ENCODE data around the gene JUP.
A peak's percentile ranks its signal among the peaks of the same experiment; 100 is the strongest.
"Not testable (repeated sequence)": the region's sequence is repeated elsewhere in the genome, so short reads cannot be mapped to it uniquely, and the experiment has no call there.

The JUP gene

DNA sequence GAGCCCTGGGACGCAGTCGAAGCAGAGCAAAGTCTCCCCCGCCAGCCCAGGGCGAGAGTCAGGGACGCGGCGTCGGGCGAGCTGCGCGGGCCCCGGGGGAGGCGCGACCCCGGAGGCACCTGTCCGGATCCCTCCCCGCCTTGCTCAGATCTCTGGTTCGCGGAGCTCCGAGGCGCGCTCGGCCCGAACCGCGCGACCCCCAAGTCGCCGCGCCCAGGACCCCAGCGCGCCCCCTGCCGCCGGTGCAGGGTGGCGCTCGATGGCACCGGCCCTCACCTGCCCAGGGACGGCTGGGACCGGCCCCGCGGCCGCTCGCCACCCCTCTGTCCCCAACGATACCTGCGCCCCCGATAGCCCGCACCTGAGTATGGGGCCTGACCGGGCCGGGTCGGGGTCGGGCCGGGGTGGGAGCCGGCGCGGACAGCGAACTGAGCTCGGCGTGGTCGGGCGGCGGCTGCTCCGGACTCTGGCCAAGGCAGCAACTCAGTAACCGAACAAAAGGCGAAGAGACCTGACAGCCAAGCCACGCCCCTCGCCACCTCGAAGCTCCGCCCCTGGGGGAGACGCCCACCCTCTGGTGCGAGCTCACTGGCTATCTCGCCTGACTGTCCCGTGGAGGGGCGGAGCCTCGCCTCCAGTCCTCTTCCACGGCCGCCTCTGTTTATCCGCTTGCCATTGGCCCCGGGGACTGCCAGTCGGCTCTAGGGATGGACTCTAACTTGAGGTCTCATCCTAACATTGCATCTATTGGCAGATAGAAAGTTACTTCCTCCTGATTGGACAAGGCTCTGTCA lies at the start of gene JUP:
TSS of gene JUP (minus strand) at position 485 of the 794 bp plus-strand sequence. CDS start 14,857 bp downstream, outside the sequence.
- peak; percentile 100 for DNase-seq

DNA sequence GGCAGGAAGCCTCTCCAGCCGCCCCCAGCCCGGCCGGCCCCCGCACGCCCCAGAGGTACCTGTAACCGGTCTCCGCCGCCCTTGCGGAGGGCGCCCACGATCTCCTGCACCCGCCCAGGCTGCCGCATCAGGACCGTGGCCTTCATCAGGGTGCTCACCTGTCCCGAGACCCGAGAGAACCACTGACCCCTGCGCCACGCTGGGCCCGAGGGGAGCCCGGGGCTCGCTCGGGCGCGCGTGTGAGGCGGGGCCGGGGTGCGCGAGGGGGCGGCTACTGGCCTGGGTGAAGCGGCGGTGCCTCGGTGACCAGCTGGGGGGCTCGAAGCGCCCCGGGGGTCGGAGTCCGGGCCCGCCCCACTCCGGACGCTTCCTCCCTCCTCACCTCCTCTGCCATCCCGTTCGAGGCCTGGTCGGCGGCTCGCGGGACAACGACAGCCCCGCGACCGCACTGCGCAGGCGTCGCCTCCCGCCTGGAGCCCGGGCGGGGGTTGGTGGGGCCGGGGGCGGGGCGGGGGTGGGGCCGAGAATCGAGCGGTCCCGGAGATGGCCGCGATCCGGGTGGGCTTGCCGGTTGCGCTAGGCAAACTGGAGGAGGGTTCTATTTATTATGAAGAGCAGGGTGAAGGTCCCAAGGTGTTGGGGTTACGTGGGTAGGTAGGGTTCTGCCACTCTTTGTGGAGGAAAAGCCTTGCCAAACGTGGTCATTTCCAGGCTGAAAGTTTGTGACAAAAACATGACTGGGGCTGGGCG lies 49.5 kb upstream of the JUP start, which contains the start of gene NT5C3B:
TSS of gene NT5C3B (minus strand) at position 433 of the 750 bp plus-strand sequence. CDS start at position 394, 39 bp downstream.
- peak; percentile 28 for DNase-seq

- DNase-seq = no peak
Observed at GRCh38 chr17:41835214-41835799, 48.8 kb upstream of the JUP start.

- not testable (repeated sequence) for DNase-seq
Observed at GRCh38 chr17:41829961-41830360, 43.5 kb upstream of the JUP start.

DNA sequence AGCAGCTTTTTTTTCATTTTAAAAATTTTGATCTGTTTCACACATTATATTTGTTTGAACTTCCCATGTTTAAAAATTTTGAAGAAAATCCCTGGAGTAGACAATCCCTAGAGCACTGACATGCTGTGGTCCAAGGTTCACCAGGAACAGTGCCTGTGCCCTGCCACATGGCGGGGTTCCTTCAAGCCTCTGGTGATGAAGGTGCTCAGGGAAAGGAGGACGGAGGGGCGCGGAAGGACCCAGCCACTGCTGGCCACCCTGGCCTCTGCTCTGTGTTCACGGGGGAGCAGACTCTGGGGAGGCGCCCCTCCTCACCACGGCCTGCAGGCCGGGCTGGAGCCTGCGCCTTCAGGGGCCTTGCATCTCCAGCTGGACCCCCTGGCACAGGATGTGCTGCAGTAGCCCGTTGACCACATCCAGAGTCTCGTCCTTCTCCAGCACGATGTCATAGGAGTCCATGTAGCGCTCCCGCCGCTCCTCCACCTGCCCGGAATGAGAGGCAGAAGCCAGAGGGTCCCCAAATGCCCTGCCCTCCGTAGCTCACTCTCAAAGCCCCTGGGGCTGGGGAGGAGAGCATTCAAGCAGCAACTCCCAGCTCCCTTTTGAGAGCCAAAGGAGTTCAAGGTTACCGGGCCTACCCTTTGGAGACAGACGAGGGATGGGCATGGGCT lies 38.8 kb upstream of the JUP start:
- no peak for DNase-seq

DNA sequence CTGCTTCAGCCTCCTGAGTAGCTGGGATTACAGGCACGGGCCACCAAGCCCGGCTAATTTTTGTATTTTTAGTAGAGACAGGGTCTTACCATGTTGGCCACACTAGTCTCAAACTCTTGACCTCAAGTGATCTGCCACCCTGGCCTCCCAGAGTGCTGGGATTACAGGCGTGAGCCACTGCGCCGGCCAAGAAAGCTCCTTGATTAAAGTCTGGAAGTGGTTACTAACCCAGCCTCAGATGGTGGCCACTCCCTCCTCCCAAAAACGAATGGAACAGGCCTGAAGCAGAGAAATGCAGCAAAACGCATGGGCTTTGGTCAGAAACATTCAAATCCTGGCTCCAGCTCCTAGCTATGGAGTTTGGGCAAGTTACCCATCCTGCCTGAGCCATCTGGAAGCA lies 37.6 kb upstream of the JUP start:
- no peak for DNase-seq

DNA sequence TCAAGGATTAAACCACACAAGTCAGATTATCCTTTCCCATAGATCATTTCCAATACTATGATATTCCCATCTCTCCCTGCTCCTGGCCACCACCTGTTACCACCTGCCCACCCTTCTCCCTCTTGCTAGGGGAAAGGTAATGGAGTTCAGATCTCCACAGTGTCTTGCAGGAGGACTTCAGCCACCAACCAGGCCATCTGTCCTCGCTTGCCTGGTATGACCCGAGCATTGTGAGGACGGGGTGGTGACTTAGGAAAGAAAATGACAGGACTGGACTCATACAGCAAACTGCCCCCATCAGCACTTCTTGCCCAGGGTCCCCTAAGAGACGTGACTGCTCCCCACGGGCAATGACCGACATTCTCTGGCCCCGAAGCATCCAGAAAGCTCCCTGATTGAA lies 37.1 kb upstream of the JUP start:
- DNase-seq = no peak

DNA sequence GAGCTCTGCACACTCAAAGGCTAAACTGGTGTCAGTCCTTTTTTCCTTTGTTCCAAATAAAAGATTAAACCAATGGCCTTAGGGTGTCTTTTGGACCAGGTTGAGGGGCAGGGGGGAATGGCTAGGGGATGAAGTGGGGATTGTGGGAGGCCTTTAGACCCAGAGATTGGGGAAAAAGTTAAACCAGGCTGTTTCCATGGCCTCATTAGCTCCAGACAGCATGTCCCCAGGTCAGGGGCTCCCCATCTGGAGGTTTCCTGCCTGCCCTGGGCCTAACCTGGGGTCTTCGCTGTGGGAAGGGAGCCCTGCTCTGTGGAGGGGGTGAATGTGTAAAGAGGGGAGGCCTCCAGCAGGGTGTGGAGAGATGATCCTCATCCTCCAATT lies 36.6 kb upstream of the JUP start:
- no peak for DNase-seq

DNA sequence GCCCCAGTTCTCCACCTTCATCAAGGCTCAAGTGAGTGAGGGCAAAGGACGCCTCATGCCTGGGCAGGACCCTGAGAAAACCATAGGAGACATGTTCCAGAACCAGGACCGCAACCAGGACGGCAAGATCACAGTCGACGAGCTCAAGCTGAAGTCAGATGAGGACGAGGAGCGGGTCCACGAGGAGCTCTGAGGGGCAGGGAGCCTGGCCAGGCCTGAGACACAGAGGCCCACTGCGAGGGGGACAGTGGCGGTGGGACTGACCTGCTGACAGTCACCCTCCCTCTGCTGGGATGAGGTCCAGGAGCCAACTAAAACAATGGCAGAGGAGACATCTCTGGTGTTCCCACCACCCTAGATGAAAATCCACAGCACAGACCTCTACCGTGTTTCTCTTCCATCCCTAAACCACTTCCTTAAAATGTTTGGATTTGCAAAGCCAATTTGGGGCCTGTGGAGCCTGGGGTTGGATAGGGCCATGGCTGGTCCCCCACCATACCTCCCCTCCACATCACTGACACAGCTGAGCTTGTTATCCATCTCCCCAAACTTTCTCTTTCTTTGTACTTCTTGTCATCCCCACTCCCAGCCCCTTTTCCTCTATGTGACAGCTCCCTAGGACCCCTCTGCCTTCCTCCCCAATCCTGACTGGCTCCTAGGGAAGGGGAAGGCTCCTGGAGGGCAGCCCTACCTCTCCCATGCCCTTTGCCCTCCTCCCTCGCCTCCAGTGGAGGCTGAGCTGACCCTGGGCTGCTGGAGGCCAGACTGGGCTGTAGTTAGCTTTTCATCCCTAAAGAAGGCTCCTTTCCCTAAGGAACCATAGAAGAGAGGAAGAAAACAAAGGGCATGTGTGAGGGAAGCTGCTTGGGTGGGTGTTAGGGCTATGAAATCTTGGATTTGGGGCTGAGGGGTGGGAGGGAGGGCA lies 36.0 kb upstream of the JUP start:
- DNase-seq = no peak

GRCh38 chr17:41821776-41822175 lies 35.3 kb upstream of the JUP start:
- no peak for DNase-seq

DNA sequence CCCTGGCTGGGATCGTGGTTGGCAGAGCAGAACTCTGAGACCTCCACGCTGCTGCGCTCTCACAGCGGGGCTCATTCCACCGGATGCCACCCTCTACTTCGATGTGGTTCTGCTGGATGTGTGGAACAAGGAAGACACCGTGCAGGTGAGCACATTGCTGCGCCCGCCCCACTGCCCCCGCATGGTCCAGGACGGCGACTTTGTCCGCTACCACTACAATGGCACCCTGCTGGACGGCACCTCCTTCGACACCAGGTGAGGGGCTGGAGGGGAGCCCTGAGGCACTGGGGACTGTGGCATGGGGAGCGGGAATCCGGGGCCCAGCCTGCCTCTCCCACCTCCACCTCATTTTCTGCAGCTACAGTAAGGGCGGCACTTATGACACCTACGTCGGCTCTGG lies 31.5 kb upstream of the JUP start:
- no peak for DNase-seq

DNA sequence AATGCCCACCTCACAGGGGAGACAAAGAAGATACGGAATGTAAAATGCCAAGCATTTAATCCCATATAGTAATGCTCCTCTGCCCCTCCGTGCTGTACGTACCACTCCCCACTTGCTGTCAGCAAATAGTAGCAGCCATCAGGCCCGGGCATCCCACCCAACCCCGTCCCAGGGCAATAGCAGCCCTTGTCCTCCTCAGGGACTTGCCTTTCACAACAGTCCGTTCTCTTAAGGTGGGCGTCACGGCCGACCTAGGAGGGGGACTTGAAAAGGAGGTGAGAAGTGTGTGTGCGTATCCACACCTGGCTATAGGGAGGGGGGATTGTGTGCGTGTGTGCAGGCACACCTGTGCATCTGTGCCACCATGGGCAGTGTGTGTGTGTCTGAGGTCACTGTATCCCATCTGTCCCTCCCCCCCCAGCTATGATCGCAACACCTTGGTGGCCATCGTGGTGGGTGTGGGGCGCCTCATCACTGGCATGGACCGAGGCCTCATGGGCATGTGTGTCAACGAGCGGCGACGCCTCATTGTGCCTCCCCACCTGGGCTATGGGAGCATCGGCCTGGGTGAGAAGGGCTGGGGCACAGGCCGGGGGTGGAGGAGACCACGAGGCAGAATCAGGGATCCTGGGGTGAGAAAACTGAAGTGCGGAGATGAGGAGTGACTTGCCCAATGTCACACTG lies 30.3 kb upstream of the JUP start:
- DNase-seq = no peak

DNA sequence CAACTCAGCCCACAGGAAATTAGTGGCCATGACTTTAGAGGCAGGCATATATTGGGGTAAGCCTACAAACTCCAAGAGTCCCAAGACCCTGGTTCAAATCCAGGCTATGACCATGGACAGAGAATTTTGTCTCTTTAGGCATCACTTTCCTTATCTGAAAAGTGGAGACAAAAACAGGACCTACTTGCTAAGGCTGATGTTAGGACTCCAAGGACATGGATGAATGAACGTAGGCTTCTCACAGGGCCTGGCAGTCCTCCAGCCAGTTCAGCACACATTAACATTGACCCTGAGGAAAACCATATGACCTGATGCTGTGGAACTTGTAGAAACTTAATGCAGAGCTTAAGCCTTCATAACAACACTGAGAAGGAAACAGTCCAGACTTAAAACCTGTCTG lies 27.7 kb upstream of the JUP start:
- DNase-seq = no peak

DNA sequence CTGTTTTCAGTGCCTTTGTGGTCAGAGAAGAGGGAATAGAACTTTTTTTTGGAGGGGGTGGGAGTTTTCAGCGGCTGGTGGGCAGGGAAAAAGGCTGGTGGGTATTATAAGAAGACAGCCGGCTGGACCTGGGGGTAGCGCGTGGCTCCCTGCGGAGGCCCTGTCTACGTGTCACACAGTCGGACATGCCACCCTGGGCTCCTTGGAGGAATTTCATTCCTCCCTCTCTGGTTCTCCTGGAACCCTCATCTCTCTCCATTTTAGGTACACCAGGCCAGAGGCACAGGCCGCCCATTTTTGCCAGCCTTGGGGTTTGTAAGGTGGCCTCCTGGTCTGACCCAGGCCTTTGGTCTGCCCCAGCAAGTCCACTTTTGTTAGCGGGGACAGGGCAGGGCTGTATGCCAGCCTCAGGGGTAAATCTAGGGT lies 27.2 kb upstream of the JUP start:
- DNase-seq = no peak

GRCh38 chr17:41813152-41813680 lies 26.7 kb upstream of the JUP start:
- DNase-seq = no peak

- DNase-seq = peak; percentile 46
Observed at GRCh38 chr17:41812381-41813151, 26.1 kb upstream of the JUP start, which contains the start of gene FKBP10. FKBP10 (plus strand) TSS chr17:41813004; CDS start chr17:41813035, 31 bp downstream.

DNA sequence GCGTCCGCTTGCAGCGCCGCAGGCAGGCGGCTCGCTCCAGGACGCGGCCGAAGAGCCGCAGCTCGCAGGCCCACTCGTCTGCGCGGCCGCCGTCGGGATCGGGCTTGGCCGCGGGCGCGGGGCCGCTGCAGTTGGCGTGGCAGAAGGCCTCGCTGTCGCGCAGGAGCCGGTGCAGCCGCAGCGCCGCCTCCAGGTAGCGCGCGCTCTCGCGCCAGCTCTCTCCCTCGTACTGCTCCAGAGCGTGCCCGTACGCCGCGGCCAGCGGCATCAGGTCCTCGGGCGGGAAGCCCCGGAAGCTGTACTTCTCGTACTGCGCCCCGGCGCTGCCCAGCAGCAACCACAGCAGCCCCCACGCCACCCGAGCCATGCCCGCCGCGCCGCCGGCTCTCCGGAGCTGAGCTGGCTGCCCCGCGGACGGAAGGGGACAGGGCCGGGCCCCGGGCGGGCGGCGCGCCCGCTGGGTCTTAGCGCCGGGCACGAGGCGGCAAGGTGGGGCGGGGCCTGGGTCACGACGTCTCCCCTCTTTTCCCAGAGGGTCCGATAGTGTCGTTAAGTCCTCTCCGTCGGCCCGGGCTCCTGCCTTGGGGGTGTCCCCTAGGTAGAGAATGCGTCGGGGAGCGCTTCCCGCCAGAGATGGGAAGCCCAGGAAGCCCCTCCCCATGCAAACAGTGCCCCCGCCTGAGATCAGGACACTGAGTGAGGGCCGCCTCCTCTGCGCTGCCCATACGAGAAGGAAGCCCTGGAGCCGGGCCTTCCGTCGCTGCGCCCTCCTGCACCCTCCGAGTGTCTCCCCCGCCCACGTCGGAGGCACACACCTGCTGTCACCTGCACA lies 25.3 kb upstream of the JUP start, which contains the start of gene P3H4:
TSS of gene P3H4 (minus strand) at position 401 of the 832 bp plus-strand sequence. CDS start at position 367, 34 bp downstream.
- peak; percentile 76 for DNase-seq

GRCh38 chr17:41810659-41811548 lies 24.4 kb upstream of the JUP start:
- DNase-seq = no peak
